HEK293T (cell line): ENCODE data around the gene ACSF2.

Experiments
- CTCF ChIA-PET: fragments of 350-600 bp; formaldehyde crosslinking; extraction: SDS; loops from one replicate; lab custom pipeline; 2021; ENCODE audit warnings: antibody characterized with exemption, inconsistent platforms; lab: Yijun Ruan, JAX
- POLR2A ChIA-PET: fragments of 350-600 bp; formaldehyde crosslinking; extraction: SDS; loops from one replicate; lab custom pipeline; 2020; ENCODE audit warnings: antibody characterized with exemption, inconsistent platforms; lab: Yijun Ruan, JAX
- DNase-seq: peaks from one replicate; pipeline ENCODE4 v3.0.0; 2012; ENCODE audit warnings: mixed read lengths; ENCODE audit errors: extremely low spot score
- ARNT ChIP-seq: fragments of 450-650 bp; IDR thresholded peaks from 2 replicates; pipeline ENCODE4 v1.6.1; 2017; ENCODE audit warnings: mild to moderate bottlenecking
- BHLHE40 ChIP-seq: fragments of 450-650 bp; IDR thresholded peaks from 2 replicates; pipeline ENCODE4 v1.6.1; 2016; ENCODE audit warnings: mild to moderate bottlenecking, moderate library complexity, borderline replicate concordance
- CTBP1 ChIP-seq: fragments of 450-650 bp; IDR thresholded peaks from 2 replicates; pipeline ENCODE4 v1.6.1; 2016; ENCODE audit warnings: borderline replicate concordance
- ELF4 ChIP-seq: fragments of 450-650 bp; IDR thresholded peaks from 2 replicates; pipeline ENCODE4 v1.6.1; 2017; ENCODE audit warnings: antibody characterized with exemption
- FOXA1 ChIP-seq: fragments of 450-650 bp; IDR thresholded peaks from 2 replicates; pipeline ENCODE4 v1.6.1; 2016; ENCODE audit warnings: mild to moderate bottlenecking
- FOXK2 ChIP-seq: fragments of 450-650 bp; IDR thresholded peaks from 2 replicates; pipeline ENCODE4 v1.6.1; 2016; ENCODE audit warnings: mild to moderate bottlenecking
- FOXM1 ChIP-seq: fragments of 450-650 bp; IDR thresholded peaks from 2 replicates; pipeline ENCODE4 v1.6.1; 2017; ENCODE audit warnings: mild to moderate bottlenecking, borderline replicate concordance
- HDGF ChIP-seq: fragments of 450-650 bp; IDR thresholded peaks from 2 replicates; pipeline ENCODE4 v1.6.1; 2017; ENCODE audit warnings: antibody characterized with exemption, borderline replicate concordance
- L3MBTL2 ChIP-seq: fragments of 450-650 bp; conservative IDR thresholded peaks from 2 replicates; pipeline ENCODE4 v1.6.1; 2016; ENCODE audit warnings: mild to moderate bottlenecking
- LEF1 ChIP-seq: fragments of 450-650 bp; IDR thresholded peaks from 2 replicates; pipeline ENCODE4 v1.6.1; 2017; ENCODE audit warnings: mild to moderate bottlenecking, borderline replicate concordance
- NFRKB ChIP-seq: fragments of 450-650 bp; IDR thresholded peaks from 2 replicates; pipeline ENCODE4 v1.6.1; 2016; ENCODE audit warnings: mild to moderate bottlenecking, moderate library complexity
- PKNOX1 ChIP-seq: fragments of 450-650 bp; IDR thresholded peaks from 2 replicates; pipeline ENCODE4 v1.6.1; 2016
- SP1 ChIP-seq: fragments of 450-650 bp; IDR thresholded peaks from 2 replicates; pipeline ENCODE4 v1.6.1; 2017
- SUZ12 ChIP-seq: fragments of 450-650 bp; IDR thresholded peaks from 2 replicates; pipeline ENCODE4 v1.6.1; 2016; ENCODE audit warnings: mild to moderate bottlenecking
- TARDBP ChIP-seq: fragments of 450-650 bp; IDR thresholded peaks from 2 replicates; pipeline ENCODE4 v1.6.1; 2016
- ZNF384 ChIP-seq: fragments of 450-650 bp; IDR thresholded peaks from 2 replicates; pipeline ENCODE4 v1.6.1; 2016

ACSF2 gene

GRCh38 chr17:50517011-50517410 is 91.0 kb downstream of the ACSF2 start:
- CTCF ChIA-PET, result interaction anchor here (0.7 to 1.0 kb wide), 3 partner anchors 33 to 570 kb away, joined by 3 read pairs; no protein-coding TSS in a partner anchor
- POLR2A ChIA-PET, result no interaction called here

GRCh38 chr17:50517504-50518383 is 91.7 kb downstream of the ACSF2 start:
- TF ChIP-seq FOXA1, result no peak
- no peak for TF ChIP-seq HDGF
- no peak for TF ChIP-seq SUZ12
- TF ChIP-seq FOXK2, result no peak
- TF ChIP-seq BHLHE40, result no peak
- TF ChIP-seq SP1, result no peak
- TF ChIP-seq L3MBTL2, result no peak; the same call in 1 of the 2 replicates
- no peak for TF ChIP-seq ARNT
- TF ChIP-seq CTBP1, result no peak
- DNase-seq, result no peak
- ChIA-PET POLR2A (no interaction called here), CTCF (interaction anchor here (1.0 kb wide), 2 partner anchors 34 to 38 kb away, joined by 3 read pairs; no protein-coding TSS in a partner anchor)

More at GRCh38 chr17:50517011-50517410, 91.0 kb downstream of the ACSF2 start:
- TF ChIP-seq TARDBP (no peak), L3MBTL2 (no peak), PKNOX1 (no peak), NFRKB (no peak), FOXM1 (no peak), FOXK2 (no peak)
- DNase-seq, result no peak

GRCh38 chr17:50518384-50519023 is 92.5 kb downstream of the ACSF2 start:
- no peak for DNase-seq
- TF ChIP-seq NFRKB (no peak), ELF4 (no peak), TARDBP (no peak), ZNF384 (no peak), FOXA1 (no peak), LEF1 (no peak), ARNT (no peak), BHLHE40 (no peak), FOXK2 (no peak), HDGF (no peak), SP1 (no peak), PKNOX1 (no peak), L3MBTL2 (no peak), CTBP1 (no peak), FOXM1 (no peak), SUZ12 (no peak)
- CTCF ChIA-PET, result no interaction called here
- POLR2A ChIA-PET, result interaction anchor here (1.4 kb wide), 1 partner anchor 23 kb away, joined by 5 read pairs; no protein-coding TSS in a partner anchor

GRCh38 chr17:50519141-50519834 is 93.3 kb downstream of the ACSF2 start:
- TF ChIP-seq HDGF (no peak), FOXA1 (no peak), L3MBTL2 (no peak), SUZ12 (no peak), NFRKB (no peak), CTBP1 (no peak)
- DNase-seq, result no peak
- POLR2A ChIA-PET, result interaction anchor here (1.4 kb wide), 1 partner anchor 23 kb away, joined by 5 read pairs; no protein-coding TSS in a partner anchor
- CTCF ChIA-PET, result no interaction called here

GRCh38 chr17:50520483-50520882 is 94.5 kb downstream of the ACSF2 start:
- TF ChIP-seq BHLHE40 (no peak), L3MBTL2 (no peak), ARNT (no peak), TARDBP (no peak), NFRKB (no peak), CTBP1 (no peak), ZNF384 (no peak), SP1 (no peak), HDGF (no peak), LEF1 (no peak), ELF4 (no peak), SUZ12 (no peak), FOXA1 (no peak), FOXK2 (no peak), FOXM1 (no peak), PKNOX1 (no peak)
- CTCF ChIA-PET, result interaction anchor here (1.5 kb wide), 1 partner anchor 19 kb away, joined by 9 read pairs; no protein-coding TSS in a partner anchor
- POLR2A ChIA-PET, result interaction anchor here (0.5 kb wide), 1 partner anchor 66 kb away, joined by 3 read pairs; no protein-coding TSS in a partner anchor
- no peak for DNase-seq
